HG03135 (cell line): ENCODE results near the gene TOR1AIP2.
"Not testable (repeated sequence)": the region's sequence is repeated elsewhere in the genome, so short reads cannot be mapped to it uniquely, and the experiment has no call there.

Experiments used
- ATAC-seq: cut with Tn5 transposase; IDR thresholded peaks from one replicate; pipeline ENCODE4 v1.9.1; 2021; ENCODE audit warnings: mild to moderate bottlenecking, moderate library complexity; ENCODE audit not compliant: unreplicated experiment

The TOR1AIP2 gene

GRCh38 chr1:179876300-179876715 is 1.3 kb downstream of the TOR1AIP2 start:
- ATAC-seq = no peak

GRCh38 chr1:179875596-179876299 is 1.9 kb downstream of the TOR1AIP2 start:
- no peak for ATAC-seq

- ATAC-seq = no peak
These were observed 4.2 kb downstream of the TOR1AIP2 start for GRCh38 chr1:179873438-179873851.

GRCh38 chr1:179872558-179872957 is 5.0 kb downstream of the TOR1AIP2 start:
- ATAC-seq = no peak

- no peak for ATAC-seq
These were observed 5.7 kb downstream of the TOR1AIP2 start for GRCh38 chr1:179871940-179872339.

GRCh38 chr1:179870870-179871269 is 6.7 kb downstream of the TOR1AIP2 start:
- no peak for ATAC-seq

GRCh38 chr1:179867493-179868330 is 9.9 kb downstream of the TOR1AIP2 start:
- ATAC-seq = no peak

- ATAC-seq = no peak
These were observed 11.0 kb downstream of the TOR1AIP2 start for GRCh38 chr1:179866616-179867015.

- no peak for ATAC-seq
These were observed 12.2 kb downstream of the TOR1AIP2 start for GRCh38 chr1:179865377-179865776.

GRCh38 chr1:179860652-179861051 is 17.0 kb downstream of the TOR1AIP2 start:
- no peak for ATAC-seq

- no peak for ATAC-seq
These were observed 20.6 kb downstream of the TOR1AIP2 start for GRCh38 chr1:179857009-179857408.

- no peak for ATAC-seq
These were observed 21.3 kb downstream of the TOR1AIP2 start for GRCh38 chr1:179856296-179856695.

GRCh38 chr1:179855831-179856230 is 21.8 kb downstream of the TOR1AIP2 start:
- ATAC-seq = not testable (repeated sequence)

GRCh38 chr1:179853102-179853501 is 24.5 kb downstream of the TOR1AIP2 start:
- ATAC-seq = no peak

GRCh38 chr1:179848233-179848632 is 29.4 kb downstream of the TOR1AIP2 start:
- no peak for ATAC-seq

GRCh38 chr1:179840107-179840506 is 37.5 kb downstream of the TOR1AIP2 start:
- ATAC-seq = no peak

- ATAC-seq = not testable (repeated sequence)
These were observed 40.7 kb downstream of the TOR1AIP2 start for GRCh38 chr1:179836686-179837445.

- no peak for ATAC-seq
These were observed 45.5 kb downstream of the TOR1AIP2 start for GRCh38 chr1:179831852-179832699.

- ATAC-seq = no peak
These were observed 46.4 kb downstream of the TOR1AIP2 start for GRCh38 chr1:179831225-179831624.

- ATAC-seq = no peak
These were observed 49.0 kb downstream of the TOR1AIP2 start for GRCh38 chr1:179828554-179829110.
